Liver (tissue), 9 donors: ENCODE measurements around the gene ST14. TPM values are rescaled to one million over a fixed set of nuclear protein-coding genes. Genes with fewer than 3 reads are reported as not detected.

ENCODE experiments used
- DNase-seq: peaks from one replicate; pipeline ENCODE4 v3.0.0-alpha.2; 2017; ENCODE audit warnings: low spot score
- H3K27ac ChIP-seq, 2 donors: one replicate each; pipeline ENCODE4 v1.7.0; 2013; ENCODE audit warnings: inconsistent platforms in 2 of 2, low read length in 2 of 2, control low read depth in 1 of 2, low read depth in 1 of 2, mild to moderate bottlenecking in 1 of 2
- H3K27me3 ChIP-seq, 4 donors: one replicate each; pipeline versions ENCODE4 v1.6.1 to v1.7.0; 2013; ENCODE audit warnings: low read length in 3 of 4, inconsistent platforms in 1 of 4, mild to moderate bottlenecking in 1 of 4, moderate library complexity in 1 of 4; ENCODE audit not compliant: control insufficient read depth in 4 of 4, insufficient read depth in 4 of 4
- H3K36me3 ChIP-seq, 4 donors: one replicate each; pipeline versions ENCODE4 v1.6.1 to v1.7.0; 2013; ENCODE audit warnings: low read length in 3 of 4, mild to moderate bottlenecking in 3 of 4, low read depth in 1 of 4, moderate library complexity in 1 of 4; ENCODE audit not compliant: control insufficient read depth in 4 of 4, insufficient read depth in 3 of 4
- H3K4me1 ChIP-seq, 4 donors: one replicate each; pipeline versions ENCODE4 v1.6.1 to v1.7.0; 2013; ENCODE audit warnings: low read length in 3 of 4, mild to moderate bottlenecking in 3 of 4, moderate library complexity in 1 of 4; ENCODE audit not compliant: control insufficient read depth in 4 of 4, insufficient read depth in 4 of 4
- H3K4me3 ChIP-seq, 3 donors: one replicate each; pipeline versions ENCODE4 v1.6.1 to v1.7.0; 2013; ENCODE audit warnings: low read length in 3 of 3, control low read depth in 1 of 3, low read depth in 1 of 3, mild to moderate bottlenecking in 1 of 3
- H3K9ac ChIP-seq, 2 donors: one replicate each; pipeline ENCODE4 v1.7.0; 2013; ENCODE audit warnings: low read length in 2 of 2, mild to moderate bottlenecking in 2 of 2, moderate library complexity in 2 of 2, control low read depth in 1 of 2, low read depth in 1 of 2
- H3K9me3 ChIP-seq, 4 donors: one replicate each; pipeline versions ENCODE4 v1.6.1 to v1.7.0; 2013; ENCODE audit warnings: low read length in 3 of 4; ENCODE audit not compliant: control insufficient read depth in 4 of 4
- ATF3 ChIP-seq: IDR thresholded peaks from 2 replicates; pipeline ENCODE4 v1.6.1; 2016; ENCODE audit warnings: antibody characterized with exemption
- CTCF ChIP-seq: fragments of 150-350 bp; IDR thresholded peaks from 2 replicates; pipeline ENCODE4 v1.5.1; 2017; ENCODE audit warnings: improper control_type of control experiment, low read depth, low read length; ENCODE audit not compliant: missing input control
- EGR1 ChIP-seq, 2 donors: IDR thresholded peaks; 2 replicates each; pipeline ENCODE4 v1.6.1; 2016 to 2018; ENCODE audit warnings: antibody characterized with exemption in 2 of 2, low read depth in 2 of 2
- FOXA1 ChIP-seq: IDR thresholded peaks from 2 replicates; pipeline ENCODE4 v1.6.1; 2016; ENCODE audit warnings: antibody characterized with exemption
- GABPA ChIP-seq, 2 donors: IDR thresholded peaks in 1 of 2; conservative IDR thresholded peaks in 1 of 2; 2 replicates each; pipeline ENCODE4 v1.6.1; 2016; ENCODE audit warnings: antibody characterized with exemption in 2 of 2, mild to moderate bottlenecking in 1 of 2, moderate library complexity in 1 of 2
- HNF4A ChIP-seq, 2 donors: conservative IDR thresholded peaks; 2 replicates each; pipeline ENCODE4 v1.6.1; 2016; ENCODE audit warnings: antibody characterized with exemption in 2 of 2, mild to moderate bottlenecking in 2 of 2
- HNF4G ChIP-seq: IDR thresholded peaks from 2 replicates; pipeline ENCODE4 v1.6.1; 2016; ENCODE audit warnings: antibody characterized with exemption
- JUND ChIP-seq, 2 donors: IDR thresholded peaks; 2 replicates each; pipeline ENCODE4 v1.6.1; 2016; ENCODE audit warnings: antibody characterized with exemption in 2 of 2
- MAX ChIP-seq: IDR thresholded peaks from 2 replicates; pipeline ENCODE4 v1.6.1; 2016; ENCODE audit warnings: antibody characterized with exemption
- NR2F2 ChIP-seq: IDR thresholded peaks from 2 replicates; pipeline ENCODE4 v1.6.1; 2016; ENCODE audit warnings: antibody characterized with exemption
- RAD21 ChIP-seq, 2 donors: IDR thresholded peaks; 2 replicates each; pipeline ENCODE4 v1.6.1; 2016; ENCODE audit warnings: antibody characterized with exemption in 2 of 2, mild to moderate bottlenecking in 2 of 2
- REST ChIP-seq: IDR thresholded peaks from 2 replicates; pipeline ENCODE4 v1.6.1; 2016; ENCODE audit warnings: antibody characterized with exemption, mild to moderate bottlenecking
- RXRA ChIP-seq, 2 donors: IDR thresholded peaks; 2 replicates each; pipeline ENCODE4 v1.6.1; 2017 to 2018; ENCODE audit warnings: antibody characterized with exemption in 2 of 2, mild to moderate bottlenecking in 1 of 2
- SP1 ChIP-seq: IDR thresholded peaks from 2 replicates; pipeline ENCODE4 v1.6.1; 2018; ENCODE audit warnings: antibody characterized with exemption, mild to moderate bottlenecking
- TAF1 ChIP-seq: conservative IDR thresholded peaks from 2 replicates; pipeline ENCODE4 v1.6.1; 2016; ENCODE audit warnings: antibody characterized with exemption, mild to moderate bottlenecking
- YY1 ChIP-seq: IDR thresholded peaks from 2 replicates; pipeline ENCODE4 v1.6.1; 2016; ENCODE audit warnings: antibody characterized with exemption, mild to moderate bottlenecking
- ZBTB33 ChIP-seq: IDR thresholded peaks from 2 replicates; pipeline ENCODE4 v1.6.1; 2016; ENCODE audit warnings: antibody characterized with exemption
- WGBS: extraction: QIAGEN DNeasy Blood & Tissue Kit; methylation state at CpG from one replicate; pipeline ENCODE4 v1.1.7; 2013; 5-methylcytosine and 5-hydroxymethylcytosine counted together
- polyA plus RNA-seq, 2 donors: library from polyadenylated mRNA; stranded (reverse) in 1 of 2; unstranded in 1 of 2; fragments of 200-250 nt in 1 of 2; fragments of >200 nt in 1 of 2; fragmentation: Nextera tagmentation in 1 of 2; extraction: Ambion mirVana in 1 of 2; gene quantifications; one replicate each; pipeline versions ENCODE4 v1.2.1 to v1.2.3, GENCODE V29; 2013 to 2015
- total RNA-seq, 2 donors: library from RNA; depleted of rRNA; stranded (reverse); fragments of >200 nt; gene quantifications; one replicate each; pipeline ENCODE4 v1.2.3, GENCODE V29; 2014
- donor health status: healthy.
- donor health status: healthy.
- donor health status: healthy.
- donor health status: healthy.
- donor health status: healthy.

ST14 gene
- total and polyA plus RNA-seq, 4 donors = 2.8 to 5.9 (median 4.5) TPM

- WGBS = 80% methylated on average over 1 of the region's 1 CpG
- peaks cover 0 to 22% (median 16%) of the 10 kb centered on the region in 4 donors for H3K4me1 ChIP-seq
These were observed 86.7 kb downstream of the ST14 start for GRCh38 chr11:130246270-130246669.

GRCh38 chr11:130246738-130247137, 87.2 kb downstream of the ST14 start:
- TF ChIP-seq RXRA (IDR thresholded peaks at IDR 0.05) (no peak), JUND (IDR thresholded peaks at IDR 0.05) (no peak), EGR1 (IDR thresholded peaks at IDR 0.05; ENCODE audit: low read depth in 2 of 2) (no peak), ZBTB33 (no peak), FOXA1 (no peak), YY1 (no peak), NR2F2 (no peak), CTCF (no peak), HNF4A (conservative IDR thresholded peaks at IDR 0.05) (no peak), TAF1 (no peak), REST (no peak), SP1 (no peak), ATF3 (no peak), RAD21 (IDR thresholded peaks at IDR 0.05) (no peak), HNF4G (no peak), MAX (no peak), GABPA (IDR thresholded peaks at IDR 0.05 in 1 of 2, conservative IDR thresholded peaks at IDR 0.05 in 1 of 2) (no peak)
- no peak overlapping the region for H3K4me3 ChIP-seq
- H3K27ac ChIP-seq = no peak overlapping the region
- no peaks in the 10 kb centered on the region for H3K9me3 ChIP-seq
- H3K36me3 ChIP-seq = no peaks in the 10 kb centered on the region
- 94% methylated on average over 3 of the region's 3 CpGs for WGBS
- no peak for DNase-seq
- no peaks in the 10 kb centered on the region for H3K27me3 ChIP-seq
- H3K9ac ChIP-seq = no peak overlapping the region
- H3K4me1 ChIP-seq = peaks cover 0 to 21% (median 16%) of the 10 kb centered on the region in 4 donors

More at GRCh38 chr11:130246270-130246669, 86.7 kb downstream of the ST14 start:
- H3K27ac ChIP-seq = no peak overlapping the region
- TF ChIP-seq HNF4G = no peak
- TF ChIP-seq ZBTB33 = no peak
- no peak for TF ChIP-seq SP1
- no peaks in the 10 kb centered on the region for H3K27me3 ChIP-seq
- no peak overlapping the region for H3K9ac ChIP-seq
- DNase-seq = no peak
- H3K4me3 ChIP-seq = no peak overlapping the region
- no peaks in the 10 kb centered on the region for H3K36me3 ChIP-seq
- no peaks in the 10 kb centered on the region for H3K9me3 ChIP-seq
